Astrocyte (in vitro differentiated cells and primary cell): Measurements from ENCODE around the gene RAD51B. TPM values are rescaled to one million over a fixed set of nuclear protein-coding genes. Genes with fewer than 3 reads are reported as not detected.

Experiments
- DNase-seq: peaks from one replicate; pipeline ENCODE4 v3.0.0-alpha.2; 2010; ENCODE audit warnings: low read depth
- FAIRE-seq: peaks from 2 replicates; lab custom pipeline; 2011; peaks lifted over from hg19 to GRCh38; lab: Jason Lieb, UNC
- H2AFZ ChIP-seq: 2 replicates; pipeline ENCODE4 v1.6.0; 2012; ENCODE audit warnings: low read depth, low read length, inconsistent platforms
- H3K27ac ChIP-seq: 2 replicates; pipeline ENCODE4 v1.5.1; 2011; ENCODE audit warnings: low read depth, low read length, inconsistent platforms
- H3K27me3 ChIP-seq: 2 replicates; pipeline ENCODE4 v1.6.0; 2011; ENCODE audit warnings: low read length, inconsistent platforms; ENCODE audit not compliant: insufficient read depth
- H3K36me3 ChIP-seq: 2 replicates; pipeline ENCODE4 v1.5.1; 2011; ENCODE audit warnings: low read length, inconsistent platforms; ENCODE audit not compliant: insufficient read depth
- H3K4me1 ChIP-seq: 2 replicates; pipeline ENCODE4 v1.5.1; 2011; ENCODE audit warnings: low read length, inconsistent platforms; ENCODE audit not compliant: insufficient read depth
- H3K4me2 ChIP-seq: 2 replicates; pipeline ENCODE4 v1.6.0; 2012; ENCODE audit warnings: low read length, inconsistent platforms
- H3K4me3 ChIP-seq: 2 replicates; pipeline ENCODE4 v1.5.1; 2011; ENCODE audit warnings: low read depth, mild to moderate bottlenecking, low read length, inconsistent platforms; ENCODE audit not compliant: insufficient read depth
- H3K79me2 ChIP-seq: 2 replicates; pipeline ENCODE4 v1.6.0; 2012; ENCODE audit warnings: mild to moderate bottlenecking, low read length, inconsistent platforms; ENCODE audit not compliant: insufficient read depth
- H3K9ac ChIP-seq: 2 replicates; pipeline ENCODE4 v1.6.0; 2012; ENCODE audit warnings: mild to moderate bottlenecking, low read length, inconsistent platforms
- H3K9me3 ChIP-seq: 2 replicates; pipeline ENCODE4 v1.5.1; 2012; ENCODE audit warnings: low read depth, mild to moderate bottlenecking, low read length, inconsistent platforms; ENCODE audit not compliant: insufficient read depth
- H4K20me1 ChIP-seq: 2 replicates; pipeline ENCODE4 v1.6.0; 2012; ENCODE audit warnings: low read length, inconsistent platforms; ENCODE audit not compliant: insufficient read depth
- H3K27ac Mint-ChIP-seq: one replicate; pipeline ENCODE4 v1.8.0; 2021; ENCODE audit warnings: mild to moderate bottlenecking, mixed read lengths; ENCODE audit not compliant: unreplicated experiment
- H3K27me3 Mint-ChIP-seq: one replicate; pipeline ENCODE4 v1.8.0; 2021; ENCODE audit warnings: low read depth, mixed read lengths; ENCODE audit not compliant: unreplicated experiment
- H3K36me3 Mint-ChIP-seq: one replicate; pipeline ENCODE4 v1.8.0; 2021; ENCODE audit warnings: low read depth, mixed read lengths; ENCODE audit not compliant: unreplicated experiment
- H3K4me1 Mint-ChIP-seq: one replicate; pipeline ENCODE4 v1.8.0; 2021; ENCODE audit warnings: low read depth, mixed read lengths; ENCODE audit not compliant: unreplicated experiment
- H3K4me3 Mint-ChIP-seq: one replicate; pipeline ENCODE4 v1.8.0; 2021; ENCODE audit warnings: mild to moderate bottlenecking, moderate library complexity, mixed read lengths; ENCODE audit not compliant: unreplicated experiment
- H3K9me3 Mint-ChIP-seq: one replicate; pipeline ENCODE4 v1.8.0; 2021; ENCODE audit warnings: mild to moderate bottlenecking, mixed read lengths; ENCODE audit not compliant: unreplicated experiment
- EZH2 ChIP-seq: IDR thresholded peaks from 2 replicates; pipeline ENCODE4 v1.6.1; 2012; ENCODE audit warnings: mild to moderate bottlenecking, low read length, inconsistent platforms; ENCODE audit not compliant: insufficient read depth
- total RNA-seq: library from RNA; stranded (reverse); gene quantifications from 2 replicates; pipeline ENCODE4 v1.2.1, GENCODE V29; 2021
- TF ChIP-seq, protein P1 (sequence below): IDR thresholded peaks from 2 replicates; pipeline ENCODE4 v1.5.1; 2011; ENCODE audit warnings: low read depth, mild to moderate bottlenecking, inconsistent platforms, low read length, moderate library complexity; ENCODE audit not compliant: insufficient read depth

RAD51B gene
- total RNA-seq, 1 donor from 2014 or later: 10.8 TPM

DNA sequence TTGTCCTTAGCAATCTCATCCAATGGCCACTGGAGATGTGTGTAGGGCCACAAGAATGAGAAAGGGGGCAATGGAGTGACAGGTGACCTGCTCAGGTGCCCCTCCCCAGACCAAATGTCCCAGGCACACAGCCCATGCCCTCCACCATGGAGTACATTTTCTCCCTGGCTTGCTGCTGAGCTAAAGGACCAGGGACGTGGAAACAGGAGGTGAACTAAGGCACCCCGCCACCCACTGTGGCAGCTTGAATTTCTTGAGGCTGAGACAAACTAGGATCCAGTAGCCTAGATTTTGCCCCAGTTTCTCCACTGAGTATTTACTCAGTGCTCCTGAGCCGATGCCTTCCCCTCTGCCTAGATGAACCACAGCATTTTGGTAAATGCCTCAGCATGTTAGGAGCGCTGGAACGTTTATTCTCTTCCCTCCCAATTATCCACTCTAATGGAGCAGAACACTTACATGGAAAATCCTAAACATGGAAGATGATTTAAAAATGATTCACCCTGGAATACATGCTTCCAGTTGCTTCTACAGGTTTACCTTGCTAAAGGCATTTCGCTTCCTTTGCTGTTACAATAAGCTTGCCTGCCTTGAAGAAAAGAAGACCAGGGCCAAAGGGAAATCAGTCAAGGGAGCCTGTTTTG is 775.3 kb downstream of the RAD51B start:
- H3K36me3 Mint-ChIP-seq: no peaks in the 10 kb centered on the region
- Histone ChIP-seq H3K4me2 (no peak overlapping the region), H3K9me3 (no peaks in the 10 kb centered on the region), H3K27ac (no peak overlapping the region), H2AFZ (no peak overlapping the region), H3K4me3 (no peak overlapping the region), H3K27me3 (no peaks in the 10 kb centered on the region), H3K79me2 (no peaks in the 10 kb centered on the region), H3K9ac (no peak overlapping the region), H4K20me1 (no peaks in the 10 kb centered on the region), H3K4me1 (peaks cover 26% of the 10 kb centered on the region), H3K36me3 (no peaks in the 10 kb centered on the region)
- FAIRE-seq (no peak), DNase-seq (no peak)
- TF ChIP-seq EZH2: no peak
- TF ChIP-seq, protein P1, sequence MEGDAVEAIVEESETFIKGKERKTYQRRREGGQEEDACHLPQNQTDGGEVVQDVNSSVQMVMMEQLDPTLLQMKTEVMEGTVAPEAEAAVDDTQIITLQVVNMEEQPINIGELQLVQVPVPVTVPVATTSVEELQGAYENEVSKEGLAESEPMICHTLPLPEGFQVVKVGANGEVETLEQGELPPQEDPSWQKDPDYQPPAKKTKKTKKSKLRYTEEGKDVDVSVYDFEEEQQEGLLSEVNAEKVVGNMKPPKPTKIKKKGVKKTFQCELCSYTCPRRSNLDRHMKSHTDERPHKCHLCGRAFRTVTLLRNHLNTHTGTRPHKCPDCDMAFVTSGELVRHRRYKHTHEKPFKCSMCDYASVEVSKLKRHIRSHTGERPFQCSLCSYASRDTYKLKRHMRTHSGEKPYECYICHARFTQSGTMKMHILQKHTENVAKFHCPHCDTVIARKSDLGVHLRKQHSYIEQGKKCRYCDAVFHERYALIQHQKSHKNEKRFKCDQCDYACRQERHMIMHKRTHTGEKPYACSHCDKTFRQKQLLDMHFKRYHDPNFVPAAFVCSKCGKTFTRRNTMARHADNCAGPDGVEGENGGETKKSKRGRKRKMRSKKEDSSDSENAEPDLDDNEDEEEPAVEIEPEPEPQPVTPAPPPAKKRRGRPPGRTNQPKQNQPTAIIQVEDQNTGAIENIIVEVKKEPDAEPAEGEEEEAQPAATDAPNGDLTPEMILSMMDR: no peak
- peak overlapping the region; percentile 94 for H3K27ac Mint-ChIP-seq
- peaks cover 2% of the 10 kb centered on the region for H3K27me3 Mint-ChIP-seq
- H3K9me3 Mint-ChIP-seq: no peaks in the 10 kb centered on the region
- H3K4me3 Mint-ChIP-seq: peak overlapping the region; percentile 62
- peaks cover 28% of the 10 kb centered on the region for H3K4me1 Mint-ChIP-seq

DNA sequence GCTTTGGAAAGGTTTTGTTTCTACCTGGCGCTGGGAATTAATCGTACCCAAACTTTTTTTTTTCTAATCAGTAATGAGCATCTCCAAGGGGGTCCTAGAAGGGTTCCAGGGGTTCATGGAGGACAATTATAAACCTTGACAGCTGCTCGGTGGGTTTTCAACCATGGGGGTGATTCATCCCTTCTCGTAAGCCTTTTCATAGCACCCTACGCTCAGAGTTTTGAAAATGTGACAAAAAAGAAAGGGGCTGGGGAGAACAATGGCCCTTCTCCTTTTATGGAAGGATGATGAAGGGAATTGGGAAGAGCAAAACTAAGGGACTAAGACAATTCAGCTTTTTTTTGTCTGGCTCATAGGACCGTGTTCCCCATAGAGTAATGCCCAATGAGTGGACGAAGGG is 776.6 kb downstream of the RAD51B start:
- Mint-ChIP-seq H3K27ac (no peak overlapping the region), H3K9me3 (no peaks in the 10 kb centered on the region), H3K36me3 (no peaks in the 10 kb centered on the region), H3K27me3 (peaks cover 2% of the 10 kb centered on the region), H3K4me1 (peaks cover 26% of the 10 kb centered on the region), H3K4me3 (no peak overlapping the region)
- Histone ChIP-seq H3K4me3 (no peak overlapping the region), H3K4me2 (peak overlapping the region; percentile 12), H3K27ac (no peak overlapping the region), H3K27me3 (no peaks in the 10 kb centered on the region), H3K9ac (no peak overlapping the region), H2AFZ (peak overlapping the region; percentile 26), H3K36me3 (no peaks in the 10 kb centered on the region), H4K20me1 (no peaks in the 10 kb centered on the region), H3K9me3 (no peaks in the 10 kb centered on the region), H3K4me1 (peaks cover 26% of the 10 kb centered on the region), H3K79me2 (no peaks in the 10 kb centered on the region)
- TF ChIP-seq, protein P1: no peak
- no peak for TF ChIP-seq EZH2
- DNase-seq: no peak
- FAIRE-seq: no peak

DNA sequence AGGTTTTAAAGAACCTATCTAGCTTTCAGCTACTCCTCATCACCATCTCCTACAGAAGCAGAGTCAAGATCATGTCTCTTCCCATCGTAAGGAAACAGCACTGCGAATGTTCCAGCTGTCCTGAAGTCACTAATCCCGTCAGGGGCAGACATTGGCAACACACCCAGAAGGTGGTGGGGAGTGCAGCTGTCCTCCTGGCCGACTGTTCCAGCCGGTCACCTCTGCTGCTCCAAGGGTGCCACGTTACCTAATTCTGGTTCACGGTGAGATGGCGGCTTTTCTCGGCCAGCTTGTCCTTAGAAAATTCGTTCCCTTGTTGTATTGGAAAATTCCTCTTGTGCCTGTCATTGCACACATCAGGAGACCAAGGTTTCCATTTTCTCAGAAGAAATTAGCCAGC is 777.1 kb downstream of the RAD51B start:
- H3K27ac ChIP-seq: no peak overlapping the region
- H3K9me3 ChIP-seq: no peaks in the 10 kb centered on the region
- no peak for FAIRE-seq
- H4K20me1 ChIP-seq: no peaks in the 10 kb centered on the region
- no peak for DNase-seq
- H3K27ac Mint-ChIP-seq: no peak overlapping the region
- peaks cover 26% of the 10 kb centered on the region for H3K4me1 ChIP-seq
- H3K36me3 ChIP-seq: no peaks in the 10 kb centered on the region
- no peak overlapping the region for H3K4me3 Mint-ChIP-seq
- TF ChIP-seq EZH2: no peak
- no peak overlapping the region for H3K4me3 ChIP-seq
- H3K9me3 Mint-ChIP-seq: no peaks in the 10 kb centered on the region
- H3K4me2 ChIP-seq: no peak overlapping the region
- H3K36me3 Mint-ChIP-seq: no peaks in the 10 kb centered on the region
- H3K9ac ChIP-seq: no peak overlapping the region
- H3K27me3 ChIP-seq: no peaks in the 10 kb centered on the region
- no peaks in the 10 kb centered on the region for H3K27me3 Mint-ChIP-seq
- peaks cover 26% of the 10 kb centered on the region for H3K4me1 Mint-ChIP-seq
- H2AFZ ChIP-seq: peak overlapping the region; percentile 26
- no peaks in the 10 kb centered on the region for H3K79me2 ChIP-seq
